ENCODE data around the gene STRIP2.

The STRIP2 gene

GRCh38 chr7:129456421-129456820, 22.2 kb downstream of the STRIP2 start:
- no peak for DNase-seq (ENCODE audit: low read depth in 2 of 2)
- no peak for TF ChIP-seq CTCF (IDR thresholded peaks at IDR 0.05; ENCODE audit: low read depth, low read length)
- H3K4me3 ChIP-seq (replicated peaks in 1 of 2; ENCODE audit: low read depth in 2 of 2, low read length in 2 of 2), result no peak overlapping the region

- no peak for TF ChIP-seq CTCF (IDR thresholded peaks at IDR 0.05; ENCODE audit: low read depth, low read length)
- no peak overlapping the region for H3K4me3 ChIP-seq (replicated peaks in 1 of 2; ENCODE audit: low read depth in 2 of 2, low read length in 2 of 2)
- DNase-seq (ENCODE audit: low read depth in 2 of 2), result no peak
These were observed 22.9 kb downstream of the STRIP2 start for GRCh38 chr7:129457101-129457500.

GRCh38 chr7:129458171-129458570, 23.9 kb downstream of the STRIP2 start:
- no peak for DNase-seq (ENCODE audit: low read depth in 2 of 2)

GRCh38 chr7:129461809-129462208, 27.6 kb downstream of the STRIP2 start:
- DNase-seq (ENCODE audit: low read depth in 2 of 2), result no peak
- H3K4me3 ChIP-seq (replicated peaks in 1 of 2; ENCODE audit: low read depth in 2 of 2, low read length in 2 of 2), result no peak overlapping the region
- no peak for TF ChIP-seq CTCF (IDR thresholded peaks at IDR 0.05; ENCODE audit: low read depth, low read length)

More at GRCh38 chr7:129458171-129458570, 23.9 kb downstream of the STRIP2 start:
- TF ChIP-seq CTCF (IDR thresholded peaks at IDR 0.05; ENCODE audit: low read depth, low read length), result no peak
- H3K4me3 ChIP-seq (replicated peaks in 1 of 2; ENCODE audit: low read depth in 2 of 2, low read length in 2 of 2), result no peak overlapping the region

GRCh38 chr7:129462420-129462819, 28.2 kb downstream of the STRIP2 start:
- no peak for TF ChIP-seq CTCF (IDR thresholded peaks at IDR 0.05; ENCODE audit: low read depth, low read length)
- no peak overlapping the region for H3K4me3 ChIP-seq (replicated peaks in 1 of 2; ENCODE audit: low read depth in 2 of 2, low read length in 2 of 2)
- DNase-seq (ENCODE audit: low read depth in 2 of 2), result no peak

GRCh38 chr7:129464194-129464593, 30.0 kb downstream of the STRIP2 start:
- DNase-seq (ENCODE audit: low read depth in 2 of 2), result no peak
- no peak for TF ChIP-seq CTCF (IDR thresholded peaks at IDR 0.05; ENCODE audit: low read depth, low read length)
- no peak overlapping the region for H3K4me3 ChIP-seq (replicated peaks in 1 of 2; ENCODE audit: low read depth in 2 of 2, low read length in 2 of 2)

GRCh38 chr7:129465080-129465479, 30.8 kb downstream of the STRIP2 start:
- TF ChIP-seq CTCF (IDR thresholded peaks at IDR 0.05; ENCODE audit: low read depth, low read length), result no peak
- DNase-seq (ENCODE audit: low read depth in 2 of 2), result no peak

More at GRCh38 chr7:129465080-129465479, 30.8 kb downstream of the STRIP2 start:
- no peak overlapping the region for H3K4me3 ChIP-seq (replicated peaks in 1 of 2; ENCODE audit: low read depth in 2 of 2, low read length in 2 of 2)

Measured in cardiac fibroblast (primary cell).